ENCODE measurements around the gene SYTL3.

The SYTL3 gene

DNA sequence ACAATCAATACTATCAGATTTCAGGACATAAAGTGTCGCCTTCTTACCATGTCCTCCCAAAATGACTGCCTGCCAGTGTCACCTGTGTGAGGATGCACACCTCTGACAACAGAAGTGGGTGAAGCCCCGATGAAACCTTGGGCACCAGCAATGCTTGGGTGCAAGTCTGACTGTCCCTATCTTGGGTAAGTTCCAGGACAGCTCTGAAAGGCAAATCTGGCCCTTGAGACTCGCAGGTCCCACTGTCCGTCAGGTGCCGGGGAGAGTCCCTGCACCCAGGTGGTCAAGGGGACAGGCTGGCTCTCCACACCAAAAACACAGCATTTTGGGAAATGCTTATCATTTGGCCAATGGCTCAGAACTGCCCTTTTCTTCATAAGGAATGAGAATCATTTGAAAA is 126.0 kb downstream of the SYTL3 start:
- H3K4me2 ChIP-seq (ENCODE audit: insufficient read depth, low read length), result no peak overlapping the region
- H3K36me3 ChIP-seq (ENCODE audit: insufficient read depth, low read length), result peaks cover 93% of the 10 kb centered on the region
- DNase-seq, result no peak

GRCh38 chr6:158776737-158777136 is 126.9 kb downstream of the SYTL3 start:
- ATAC-seq (ENCODE audit: insufficient read depth, low read depth), result 0 out of 3 replicates have a peak, but pooled peaks have one; percentile 16
- Histone ChIP-seq H3K27ac (ENCODE audit: low read length) (no peak overlapping the region), H3K4me3 (ENCODE audit: low read depth in 1 of 2, low read length in 2 of 2) (no peak overlapping the region), H3K36me3 (ENCODE audit: insufficient read depth, low read length) (peaks cover 93% of the 10 kb centered on the region), H3K9me3 (ENCODE audit: insufficient read depth, low read length, severe bottlenecking) (no peaks in the 10 kb centered on the region), H3K4me2 (ENCODE audit: insufficient read depth, low read length) (no peak overlapping the region), H3K9ac (ENCODE audit: low read depth, low read length) (no peak overlapping the region), H3K79me2 (ENCODE audit: insufficient read depth, low read length) (peaks cover 20% of the 10 kb centered on the region), H2AFZ (ENCODE audit: low read depth, low read length) (no peak overlapping the region), H3K4me1 (ENCODE audit: insufficient read depth, low read length) (no peaks in the 10 kb centered on the region), H3K27me3 (ENCODE audit: insufficient read depth, low read length, poor library complexity) (no peaks in the 10 kb centered on the region), H4K20me1 (ENCODE audit: insufficient read depth, low read length) (peaks cover 34% of the 10 kb centered on the region)
- no peak for DNase-seq
- TF ChIP-seq EZH2 (IDR thresholded peaks at IDR 0.05; ENCODE audit: borderline replicate concordance, low read depth, low read length, severe bottlenecking), result no peak
- TF ChIP-seq, protein P1, sequence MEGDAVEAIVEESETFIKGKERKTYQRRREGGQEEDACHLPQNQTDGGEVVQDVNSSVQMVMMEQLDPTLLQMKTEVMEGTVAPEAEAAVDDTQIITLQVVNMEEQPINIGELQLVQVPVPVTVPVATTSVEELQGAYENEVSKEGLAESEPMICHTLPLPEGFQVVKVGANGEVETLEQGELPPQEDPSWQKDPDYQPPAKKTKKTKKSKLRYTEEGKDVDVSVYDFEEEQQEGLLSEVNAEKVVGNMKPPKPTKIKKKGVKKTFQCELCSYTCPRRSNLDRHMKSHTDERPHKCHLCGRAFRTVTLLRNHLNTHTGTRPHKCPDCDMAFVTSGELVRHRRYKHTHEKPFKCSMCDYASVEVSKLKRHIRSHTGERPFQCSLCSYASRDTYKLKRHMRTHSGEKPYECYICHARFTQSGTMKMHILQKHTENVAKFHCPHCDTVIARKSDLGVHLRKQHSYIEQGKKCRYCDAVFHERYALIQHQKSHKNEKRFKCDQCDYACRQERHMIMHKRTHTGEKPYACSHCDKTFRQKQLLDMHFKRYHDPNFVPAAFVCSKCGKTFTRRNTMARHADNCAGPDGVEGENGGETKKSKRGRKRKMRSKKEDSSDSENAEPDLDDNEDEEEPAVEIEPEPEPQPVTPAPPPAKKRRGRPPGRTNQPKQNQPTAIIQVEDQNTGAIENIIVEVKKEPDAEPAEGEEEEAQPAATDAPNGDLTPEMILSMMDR (IDR thresholded peaks at IDR 0.05; ENCODE audit: borderline replicate concordance, extremely low read depth, low read length, poor library complexity, severe bottlenecking), result no peak

More for the DNA sequence above, 126.0 kb downstream of the SYTL3 start:
- H3K4me1 ChIP-seq (ENCODE audit: insufficient read depth, low read length), result no peaks in the 10 kb centered on the region
- peaks cover 17% of the 10 kb centered on the region for H3K79me2 ChIP-seq (ENCODE audit: insufficient read depth, low read length)
- no peaks in the 10 kb centered on the region for H3K9me3 ChIP-seq (ENCODE audit: insufficient read depth, low read length, severe bottlenecking)
- no peak for TF ChIP-seq EZH2 (IDR thresholded peaks at IDR 0.05; ENCODE audit: borderline replicate concordance, low read depth, low read length, severe bottlenecking)
- TF ChIP-seq, protein P1 (IDR thresholded peaks at IDR 0.05; ENCODE audit: borderline replicate concordance, extremely low read depth, low read length, poor library complexity, severe bottlenecking), result no peak
- H3K4me3 ChIP-seq (ENCODE audit: low read depth in 1 of 2, low read length in 2 of 2), result no peak overlapping the region
- H2AFZ ChIP-seq (ENCODE audit: low read depth, low read length), result no peak overlapping the region
- no peak overlapping the region for H3K27ac ChIP-seq (ENCODE audit: low read length)
- no peak overlapping the region for H3K9ac ChIP-seq (ENCODE audit: low read depth, low read length)
- peaks cover 37% of the 10 kb centered on the region for H4K20me1 ChIP-seq (ENCODE audit: insufficient read depth, low read length)
- no peak for ATAC-seq (ENCODE audit: insufficient read depth, low read depth)
- H3K27me3 ChIP-seq (ENCODE audit: insufficient read depth, low read length, poor library complexity), result no peaks in the 10 kb centered on the region

DNA sequence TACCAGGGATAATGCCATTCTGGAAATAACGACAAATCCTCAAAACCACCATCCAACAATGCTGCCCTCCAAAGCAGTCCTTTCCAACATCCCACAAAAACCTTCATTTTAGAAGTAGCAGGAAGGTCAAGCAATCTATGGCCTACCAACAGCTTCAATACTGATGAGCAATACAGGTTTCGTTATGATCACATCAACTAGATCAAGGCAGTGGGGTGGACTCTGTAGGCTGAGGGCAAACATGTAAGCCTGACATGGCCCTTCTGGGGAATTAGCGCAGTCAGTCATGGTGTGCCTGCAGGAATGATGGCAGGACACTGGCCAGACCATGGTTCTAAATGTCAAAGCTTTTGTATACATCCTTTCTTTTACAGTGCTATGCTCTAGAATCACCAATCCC is 127.7 kb downstream of the SYTL3 start:
- Histone ChIP-seq H3K9me3 (ENCODE audit: insufficient read depth, low read length, severe bottlenecking) (no peaks in the 10 kb centered on the region), H4K20me1 (ENCODE audit: insufficient read depth, low read length) (peaks cover 29% of the 10 kb centered on the region), H3K4me2 (ENCODE audit: insufficient read depth, low read length) (no peak overlapping the region), H2AFZ (ENCODE audit: low read depth, low read length) (no peak overlapping the region), H3K27ac (ENCODE audit: low read length) (no peak overlapping the region), H3K4me1 (ENCODE audit: insufficient read depth, low read length) (no peaks in the 10 kb centered on the region), H3K9ac (ENCODE audit: low read depth, low read length) (no peak overlapping the region), H3K27me3 (ENCODE audit: insufficient read depth, low read length, poor library complexity) (no peaks in the 10 kb centered on the region), H3K79me2 (ENCODE audit: insufficient read depth, low read length) (peaks cover 20% of the 10 kb centered on the region), H3K4me3 (ENCODE audit: low read depth in 1 of 2, low read length in 2 of 2) (no peak overlapping the region), H3K36me3 (ENCODE audit: insufficient read depth, low read length) (peaks cover 93% of the 10 kb centered on the region)
- DNase-seq, result no peak
- TF ChIP-seq, protein P1 (IDR thresholded peaks at IDR 0.05; ENCODE audit: borderline replicate concordance, extremely low read depth, low read length, poor library complexity, severe bottlenecking), result no peak
- TF ChIP-seq EZH2 (IDR thresholded peaks at IDR 0.05; ENCODE audit: borderline replicate concordance, low read depth, low read length, severe bottlenecking), result no peak
- ATAC-seq (ENCODE audit: insufficient read depth, low read depth), result no peak
